OCI-LY1 (cell line): ENCODE results near the gene USP36.
A peak's percentile ranks its signal among the peaks of the same experiment; 100 is the strongest.

ENCODE experiments used
- H2AFZ ChIP-seq: fragments of 200-600 bp; sonication (generic), shearing (Covaris generic); 2 replicates; pipeline ENCODE4 v1.6.0; 2014; ENCODE audit warnings: antibody characterized with exemption, mild to moderate bottlenecking, low read length
- H3F3A ChIP-seq: fragments of 200-600 bp; sonication (generic), shearing (Covaris generic); 2 replicates; pipeline ENCODE4 v1.6.0; 2014; ENCODE audit warnings: mild to moderate bottlenecking, antibody characterized with exemption, low read length, moderate library complexity; ENCODE audit not compliant: insufficient read depth
- H3K27ac ChIP-seq: fragments of 200-600 bp; sonication (generic); 2 replicates; pipeline ENCODE4 v1.5.1; 2014; ENCODE audit warnings: low read length, mixed run types, mild to moderate bottlenecking, low read depth; ENCODE audit not compliant: poor library complexity, severe bottlenecking
- H3K27me3 ChIP-seq: fragments of 200-600 bp; sonication (generic); 2 replicates; pipeline ENCODE4 v1.6.0; 2014; ENCODE audit warnings: antibody characterized with exemption, mild to moderate bottlenecking, low read length, moderate library complexity; ENCODE audit not compliant: insufficient read depth
- H3K36me3 ChIP-seq: fragments of 200-600 bp; sonication (generic); 2 replicates; pipeline ENCODE4 v1.6.1; 2014; ENCODE audit warnings: mild to moderate bottlenecking, antibody characterized with exemption, low read length, moderate library complexity, mixed read lengths; ENCODE audit not compliant: insufficient read depth
- H3K4me1 ChIP-seq: fragments of 200-600 bp; sonication (generic); 2 replicates; pipeline ENCODE4 v1.5.1; 2014; ENCODE audit warnings: mild to moderate bottlenecking, low read length, moderate library complexity; ENCODE audit not compliant: insufficient read depth, severe bottlenecking
- H3K4me2 ChIP-seq: fragments of 200-600 bp; sonication (generic), shearing (Covaris generic); 2 replicates; pipeline ENCODE4 v1.6.1; 2014; ENCODE audit warnings: low read length
- H3K4me3 ChIP-seq: fragments of 200-600 bp; sonication (generic); 2 replicates; pipeline ENCODE4 v1.5.1; 2014; ENCODE audit warnings: low read length, low read depth, mild to moderate bottlenecking, mixed read lengths; ENCODE audit not compliant: poor library complexity, severe bottlenecking
- H3K79me2 ChIP-seq: fragments of 200-600 bp; shearing (Covaris generic); 2 replicates; pipeline ENCODE4 v1.6.1; 2016; ENCODE audit warnings: mixed run types, low read length, mixed read lengths; ENCODE audit not compliant: insufficient read depth
- H3K9ac ChIP-seq: fragments of 200-600 bp; sonication (generic), shearing (Covaris generic); 2 replicates; pipeline ENCODE4 v1.6.1; 2014; ENCODE audit warnings: mild to moderate bottlenecking, low read length, mixed read lengths
- H3K9me2 ChIP-seq: fragments of 200-600 bp; sonication (generic), shearing (Covaris generic); 2 replicates; pipeline ENCODE4 v1.6.1; 2014; ENCODE audit warnings: low read depth, mild to moderate bottlenecking, low read length, mixed read lengths
- H3K9me3 ChIP-seq: fragments of 200-600 bp; shearing (Covaris generic); 2 replicates; pipeline ENCODE4 v1.6.1; 2014; ENCODE audit warnings: low read length, mixed read lengths
- H4K20me1 ChIP-seq: fragments of 200-600 bp; sonication (generic), shearing (Covaris generic); 2 replicates; pipeline ENCODE4 v1.6.0; 2016; ENCODE audit warnings: mild to moderate bottlenecking, low read length; ENCODE audit not compliant: insufficient read depth
- EZH2 ChIP-seq: fragments of 200-600 bp; sonication (generic), shearing (Covaris generic); IDR thresholded peaks from 2 replicates; pipeline ENCODE4 v1.8.0; 2017; ENCODE audit warnings: borderline replicate concordance, mixed run types, mild to moderate bottlenecking, antibody characterized with exemption, low read length, moderate library complexity, mixed read lengths
- TF ChIP-seq, protein P1 (sequence below): fragments of 200-600 bp; sonication (generic), shearing (Covaris generic); IDR thresholded peaks from 2 replicates; pipeline ENCODE4 v1.5.1; 2017; ENCODE audit warnings: mild to moderate bottlenecking, antibody characterized with exemption, low read length, moderate library complexity, mixed read lengths

Gene USP36

GRCh38 chr17:78842881-78843565 is 2.4 kb upstream of the USP36 start:
- no peaks in the 10 kb centered on the region for H3F3A ChIP-seq
- TF ChIP-seq, protein P1, sequence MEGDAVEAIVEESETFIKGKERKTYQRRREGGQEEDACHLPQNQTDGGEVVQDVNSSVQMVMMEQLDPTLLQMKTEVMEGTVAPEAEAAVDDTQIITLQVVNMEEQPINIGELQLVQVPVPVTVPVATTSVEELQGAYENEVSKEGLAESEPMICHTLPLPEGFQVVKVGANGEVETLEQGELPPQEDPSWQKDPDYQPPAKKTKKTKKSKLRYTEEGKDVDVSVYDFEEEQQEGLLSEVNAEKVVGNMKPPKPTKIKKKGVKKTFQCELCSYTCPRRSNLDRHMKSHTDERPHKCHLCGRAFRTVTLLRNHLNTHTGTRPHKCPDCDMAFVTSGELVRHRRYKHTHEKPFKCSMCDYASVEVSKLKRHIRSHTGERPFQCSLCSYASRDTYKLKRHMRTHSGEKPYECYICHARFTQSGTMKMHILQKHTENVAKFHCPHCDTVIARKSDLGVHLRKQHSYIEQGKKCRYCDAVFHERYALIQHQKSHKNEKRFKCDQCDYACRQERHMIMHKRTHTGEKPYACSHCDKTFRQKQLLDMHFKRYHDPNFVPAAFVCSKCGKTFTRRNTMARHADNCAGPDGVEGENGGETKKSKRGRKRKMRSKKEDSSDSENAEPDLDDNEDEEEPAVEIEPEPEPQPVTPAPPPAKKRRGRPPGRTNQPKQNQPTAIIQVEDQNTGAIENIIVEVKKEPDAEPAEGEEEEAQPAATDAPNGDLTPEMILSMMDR, result peak; percentile 84
- TF ChIP-seq EZH2, result no peak
- no peaks in the 10 kb centered on the region for H4K20me1 ChIP-seq
- H3K27me3 ChIP-seq, result no peaks in the 10 kb centered on the region
- peaks cover 2% of the 10 kb centered on the region; the same call in 1 of the 2 replicates for H3K36me3 ChIP-seq
- H3K79me2 ChIP-seq, result peaks cover 24% of the 10 kb centered on the region
- H2AFZ ChIP-seq, result no peak overlapping the region
- no peak overlapping the region for H3K27ac ChIP-seq
- peaks cover 30% of the 10 kb centered on the region for H3K4me1 ChIP-seq
- no peak overlapping the region for H3K4me3 ChIP-seq
- no peaks in the 10 kb centered on the region for H3K9me3 ChIP-seq
- H3K9ac ChIP-seq, result no peak overlapping the region
- peak overlapping the region; percentile 4; the same call in 1 of the 2 replicates for H3K4me2 ChIP-seq
- H3K9me2 ChIP-seq, result no peaks in the 10 kb centered on the region

DNA sequence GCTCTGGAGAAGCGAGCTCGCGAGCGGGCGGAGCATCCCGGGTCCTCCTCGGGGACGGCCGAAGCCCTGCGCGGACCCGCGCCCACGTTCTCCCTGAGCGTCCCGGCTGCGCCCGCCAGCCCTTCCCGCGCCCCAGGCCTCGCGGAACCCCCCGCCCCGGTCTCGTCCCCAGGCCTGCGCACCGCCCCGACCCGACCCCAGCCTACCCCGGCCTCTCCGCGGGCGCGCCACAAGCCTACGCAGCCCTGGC is 159 bp downstream of the USP36 start:
- Histone ChIP-seq H2AFZ (no peak overlapping the region), H3K4me2 (peak overlapping the region; percentile 89), H3K4me3 (peak overlapping the region; percentile 70), H3K36me3 (peaks cover 27% of the 10 kb centered on the region), H3K4me1 (peaks cover 30% of the 10 kb centered on the region), H3F3A (no peaks in the 10 kb centered on the region), H4K20me1 (no peaks in the 10 kb centered on the region), H3K9me2 (no peaks in the 10 kb centered on the region), H3K27ac (no peak overlapping the region), H3K9me3 (no peaks in the 10 kb centered on the region), H3K79me2 (peaks cover 27% of the 10 kb centered on the region), H3K27me3 (no peaks in the 10 kb centered on the region), H3K9ac (peak overlapping the region; percentile 88)
- TF ChIP-seq, protein P1, result no peak
- TF ChIP-seq EZH2, result no peak

DNA sequence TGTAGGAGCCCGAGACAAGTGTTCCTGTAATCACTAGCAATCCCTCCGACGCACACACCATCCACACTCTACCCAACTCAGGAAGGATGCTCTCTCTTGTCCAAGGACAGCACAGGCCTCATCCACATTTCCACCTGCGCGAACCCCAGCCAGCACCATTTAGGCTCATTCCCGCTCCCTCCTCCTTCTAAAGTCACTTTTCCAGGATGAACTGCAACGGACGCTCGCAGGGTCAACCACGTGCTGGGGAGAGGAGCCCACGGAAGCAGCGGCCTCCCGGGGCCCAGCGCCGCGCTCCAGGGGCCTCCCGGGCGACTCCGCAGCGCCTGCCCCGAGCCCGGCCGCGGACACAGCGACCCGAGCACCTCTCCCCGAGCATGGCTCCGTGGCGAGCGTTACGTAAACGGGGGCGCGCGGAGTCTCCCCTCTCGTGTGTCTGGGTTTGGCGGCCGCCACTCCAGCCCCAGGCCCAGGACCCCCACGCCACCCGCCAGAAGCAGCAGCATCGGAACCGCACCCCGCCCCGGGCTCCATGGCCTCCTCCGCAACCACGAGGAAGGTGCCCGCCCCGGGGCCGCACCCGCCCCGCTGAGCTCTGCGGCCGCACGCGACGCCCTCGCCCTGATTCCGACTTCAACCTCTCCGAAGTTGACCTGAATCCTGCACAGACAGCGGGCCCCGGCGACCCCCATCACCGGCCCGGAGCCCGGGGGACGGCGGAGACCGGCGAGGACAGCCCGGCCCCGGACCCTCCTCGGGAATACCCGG is 668 bp downstream of the USP36 start:
- H3K79me2 ChIP-seq, result peaks cover 27% of the 10 kb centered on the region
- H3K9me3 ChIP-seq, result no peaks in the 10 kb centered on the region
- TF ChIP-seq EZH2, result no peak
- peak overlapping the region; percentile 89 for H3K4me2 ChIP-seq
- no peaks in the 10 kb centered on the region for H4K20me1 ChIP-seq
- peaks cover 32% of the 10 kb centered on the region for H3K36me3 ChIP-seq
- no peak overlapping the region for H2AFZ ChIP-seq
- H3K27me3 ChIP-seq, result no peaks in the 10 kb centered on the region
- peak overlapping the region; percentile 88 for H3K9ac ChIP-seq
- H3F3A ChIP-seq, result no peaks in the 10 kb centered on the region
- H3K4me3 ChIP-seq, result peak overlapping the region; percentile 70
- H3K4me1 ChIP-seq, result peaks cover 30% of the 10 kb centered on the region
- H3K9me2 ChIP-seq, result no peaks in the 10 kb centered on the region
- no peak overlapping the region for H3K27ac ChIP-seq
